Neural progenitor cell (in vitro differentiated cells): ENCODE data around the gene TRIM25. TPM values are rescaled to one million over a fixed set of nuclear protein-coding genes. Genes with fewer than 3 reads are reported as not detected.

Experiments used
- DNase-seq: peaks from one replicate; pipeline ENCODE4 v3.0.0-alpha.2; 2016; ENCODE audit warnings: low spot score
- H2AFZ ChIP-seq: fragments of 200-600 bp; sonication (generic); replicated peaks from 2 replicates; pipeline ENCODE4 v1.6.1; 2016; ENCODE audit warnings: antibody characterized with exemption
- H3F3A ChIP-seq: fragments of 200-600 bp; sonication (generic); 2 replicates; pipeline ENCODE4 v1.6.1; 2016; ENCODE audit warnings: antibody characterized with exemption, low read depth
- H3K27ac ChIP-seq: fragments of 200-600 bp; sonication (generic); 2 replicates; pipeline ENCODE4 v1.5.1; 2016; ENCODE audit warnings: mild to moderate bottlenecking
- H3K27me3 ChIP-seq: fragments of 200-600 bp; sonication (generic); 2 replicates; pipeline ENCODE4 v1.6.1; 2016; ENCODE audit warnings: mild to moderate bottlenecking, moderate library complexity
- H3K36me3 ChIP-seq: fragments of 200-600 bp; sonication (generic); 2 replicates; pipeline ENCODE4 v1.5.1; 2016
- H3K4me1 ChIP-seq: fragments of 200-600 bp; sonication (generic); 2 replicates; pipeline ENCODE4 v1.6.1; 2016; ENCODE audit warnings: mixed run types
- H3K4me2 ChIP-seq: fragments of 200-600 bp; sonication (generic); 2 replicates; pipeline ENCODE4 v1.6.1; 2016
- H3K4me3 ChIP-seq: fragments of 200-600 bp; sonication (generic); 2 replicates; pipeline ENCODE4 v1.5.1; 2016
- H3K79me2 ChIP-seq: fragments of 200-600 bp; sonication (generic); 2 replicates; pipeline ENCODE4 v1.6.1; 2016; ENCODE audit warnings: low read depth
- H3K9ac ChIP-seq: fragments of 200-600 bp; sonication (generic); 2 replicates; pipeline ENCODE4 v1.6.1; 2016
- H3K9me3 ChIP-seq: fragments of 200-600 bp; sonication (generic); 2 replicates; pipeline ENCODE4 v1.5.1; 2016; ENCODE audit warnings: low read depth
- H4K20me1 ChIP-seq: fragments of 200-600 bp; sonication (generic); 2 replicates; pipeline ENCODE4 v1.6.1; 2016; ENCODE audit warnings: low read depth
- H3K27ac Mint-ChIP-seq: 3 replicates; pipeline ENCODE4 v1.8.0; 2021; ENCODE audit warnings: mixed read lengths
- H3K27me3 Mint-ChIP-seq: 2 replicates; pipeline ENCODE4 v1.8.0; 2022; ENCODE audit warnings: low read depth, mild to moderate bottlenecking, inconsistent platforms, moderate library complexity, mixed read lengths; ENCODE audit not compliant: insufficient read depth
- H3K36me3 Mint-ChIP-seq: 3 replicates; pipeline ENCODE4 v1.8.0; 2021; ENCODE audit warnings: mixed read lengths
- H3K4me1 Mint-ChIP-seq: 3 replicates; pipeline ENCODE4 v1.8.0; 2021; ENCODE audit warnings: mixed read lengths
- H3K4me3 Mint-ChIP-seq: 3 replicates; pipeline ENCODE4 v1.8.0; 2021; ENCODE audit warnings: mild to moderate bottlenecking, moderate library complexity, mixed read lengths
- H3K9me3 Mint-ChIP-seq: 3 replicates; pipeline ENCODE4 v1.8.0; 2020; ENCODE audit warnings: mixed read lengths
- CTCF ChIP-seq: fragments of 200-600 bp; sonication (generic); IDR thresholded peaks from 2 replicates; pipeline ENCODE4 v1.5.1; 2017; ENCODE audit warnings: antibody characterized with exemption, mild to moderate bottlenecking
- EZH2 ChIP-seq: fragments of 200-600 bp; sonication (generic); IDR thresholded peaks from 2 replicates; pipeline ENCODE4 v1.6.1; 2017; ENCODE audit warnings: antibody characterized with exemption, mild to moderate bottlenecking, moderate library complexity
- EZH2phosphoT487 ChIP-seq: fragments of 200-600 bp; sonication (generic); IDR thresholded peaks from 2 replicates; pipeline ENCODE4 v1.6.1; 2017; ENCODE audit warnings: antibody characterized with exemption
- total RNA-seq: library from RNA; depleted of rRNA; stranded (reverse); fragments of >200 nt; gene quantifications from 2 replicates; pipeline ENCODE4 v1.2.3, GENCODE V29; 2015; ENCODE audit warnings: low replicate concordance

The TRIM25 gene
- total RNA-seq, 1 donor from 2014 or later: 7.6 TPM

- Histone ChIP-seq H3K27me3 (no peaks in the 10 kb centered on the region), H3K79me2 (peaks cover 33% of the 10 kb centered on the region), H2AFZ (no peak overlapping the region), H3K27ac (no peak overlapping the region), H3K9me3 (no peaks in the 10 kb centered on the region), H4K20me1 (peaks cover 11% of the 10 kb centered on the region), H3K9ac (no peak overlapping the region), H3K4me1 (no peaks in the 10 kb centered on the region), H3K4me2 (no peak overlapping the region), H3K36me3 (peaks cover 20% of the 10 kb centered on the region), H3F3A (no peaks in the 10 kb centered on the region), H3K4me3 (no peak overlapping the region)
- Mint-ChIP-seq H3K4me3 (no peak overlapping the region), H3K4me1 (no peaks in the 10 kb centered on the region), H3K36me3 (peaks cover 37% of the 10 kb centered on the region), H3K27ac (no peak overlapping the region), H3K27me3 (peaks cover 2% of the 10 kb centered on the region), H3K9me3 (no peaks in the 10 kb centered on the region)
- DNase-seq: no peak
- TF ChIP-seq EZH2phosphoT487 (no peak), CTCF (no peak), EZH2 (no peak)
Measured at GRCh38 chr17:56949595-56949994, 35.7 kb upstream of the TRIM25 start.

DNA sequence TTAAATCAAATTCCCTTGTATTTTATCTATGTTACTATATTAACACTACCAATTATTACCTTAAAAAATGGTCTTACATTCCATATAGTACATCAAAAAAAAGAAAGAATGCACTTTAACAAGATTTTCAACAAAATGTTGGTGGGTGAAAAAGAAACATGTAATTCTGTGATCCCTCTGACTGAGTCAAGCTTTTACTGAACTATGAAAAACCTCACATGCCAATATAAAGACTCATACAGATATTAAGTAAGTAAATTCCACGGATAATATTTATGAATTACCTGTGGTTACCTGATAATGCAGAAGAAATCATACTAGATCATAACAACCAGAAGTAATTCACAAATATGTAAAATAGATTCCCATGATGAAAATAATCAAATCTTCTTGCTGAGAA is 34.6 kb upstream of the TRIM25 start:
- H3K4me1 Mint-ChIP-seq: no peaks in the 10 kb centered on the region
- no peak overlapping the region for H3K9ac ChIP-seq
- H3F3A ChIP-seq: no peaks in the 10 kb centered on the region
- H3K36me3 Mint-ChIP-seq: peaks cover 35% of the 10 kb centered on the region
- no peaks in the 10 kb centered on the region for H3K4me1 ChIP-seq
- H3K4me2 ChIP-seq: no peak overlapping the region
- no peak overlapping the region for H2AFZ ChIP-seq
- no peak for DNase-seq
- peaks cover 20% of the 10 kb centered on the region for H3K36me3 ChIP-seq
- no peak overlapping the region for H3K4me3 Mint-ChIP-seq
- H4K20me1 ChIP-seq: peaks cover 11% of the 10 kb centered on the region
- H3K9me3 Mint-ChIP-seq: no peaks in the 10 kb centered on the region
- H3K27me3 Mint-ChIP-seq: peaks cover 2% of the 10 kb centered on the region
- no peaks in the 10 kb centered on the region for H3K9me3 ChIP-seq
- no peak overlapping the region for H3K27ac Mint-ChIP-seq
- TF ChIP-seq EZH2phosphoT487 (no peak), EZH2 (no peak), CTCF (no peak)
- no peak overlapping the region for H3K4me3 ChIP-seq
- no peak overlapping the region for H3K27ac ChIP-seq
- peaks cover 22% of the 10 kb centered on the region for H3K79me2 ChIP-seq
- H3K27me3 ChIP-seq: no peaks in the 10 kb centered on the region

GRCh38 chr17:56947741-56948140 is 33.9 kb upstream of the TRIM25 start:
- Mint-ChIP-seq H3K4me1 (no peaks in the 10 kb centered on the region), H3K27ac (no peak overlapping the region), H3K36me3 (peaks cover 34% of the 10 kb centered on the region), H3K4me3 (no peak overlapping the region), H3K27me3 (peaks cover 2% of the 10 kb centered on the region), H3K9me3 (no peaks in the 10 kb centered on the region)
- H3K27me3 ChIP-seq: no peaks in the 10 kb centered on the region
- H3K9ac ChIP-seq: no peak overlapping the region
- H3K4me3 ChIP-seq: no peak overlapping the region
- no peak overlapping the region for H3K27ac ChIP-seq
- H3K4me1 ChIP-seq: no peaks in the 10 kb centered on the region
- DNase-seq: no peak
- H3K36me3 ChIP-seq: peaks cover 25% of the 10 kb centered on the region
- H4K20me1 ChIP-seq: peaks cover 11% of the 10 kb centered on the region
- no peak for TF ChIP-seq EZH2
- TF ChIP-seq EZH2phosphoT487: no peak
- TF ChIP-seq CTCF: no peak
- H2AFZ ChIP-seq: no peak overlapping the region
- H3K9me3 ChIP-seq: no peaks in the 10 kb centered on the region
- H3F3A ChIP-seq: no peaks in the 10 kb centered on the region
- H3K79me2 ChIP-seq: peaks cover 18% of the 10 kb centered on the region
- no peak overlapping the region for H3K4me2 ChIP-seq
